HG02571 (cell line): ENCODE data around the gene ASB12.

Experiments used
- ATAC-seq: cut with Tn5 transposase; IDR thresholded peaks from one replicate; pipeline ENCODE4 v1.9.1; 2021; ENCODE audit warnings: mild to moderate bottlenecking, moderate library complexity; ENCODE audit not compliant: unreplicated experiment

Gene ASB12

DNA sequence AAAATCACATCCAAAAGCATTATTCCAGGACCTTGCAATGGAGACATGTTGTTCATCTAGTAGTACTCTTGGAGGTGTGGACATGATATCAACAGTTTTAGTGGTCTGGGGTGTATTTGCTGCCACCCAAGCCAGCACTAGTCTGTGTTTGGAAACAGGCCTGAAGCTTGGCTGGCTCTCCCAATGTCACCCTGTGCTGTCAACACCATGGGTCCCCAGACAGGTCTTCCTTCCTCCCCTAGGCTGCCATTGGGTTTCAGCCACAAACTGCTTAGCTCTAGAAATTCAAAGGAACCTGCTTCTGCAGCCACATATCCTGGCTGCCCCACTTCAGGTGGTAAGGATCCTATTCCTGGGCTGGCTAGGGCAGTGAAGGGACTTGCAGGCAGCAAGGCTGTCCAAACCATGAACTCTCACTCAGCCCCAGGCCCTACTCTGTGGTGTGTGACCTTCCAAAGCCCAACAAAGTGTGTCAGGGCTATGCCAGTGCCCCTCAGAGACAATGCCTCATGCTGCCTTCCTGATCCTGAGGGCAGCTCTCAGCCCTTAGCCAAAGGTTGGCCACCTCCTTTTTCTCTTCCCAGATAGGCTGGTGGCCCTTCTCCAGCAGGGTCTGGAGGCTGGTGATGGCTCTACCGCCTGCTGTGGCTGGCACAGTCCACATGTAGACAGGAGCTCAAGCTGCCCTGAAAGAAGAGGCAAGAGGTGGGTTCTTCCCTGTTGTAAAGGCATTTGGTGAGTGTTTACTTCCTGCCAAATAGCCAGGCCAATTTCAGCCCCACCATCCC is 43.2 kb downstream of the ASB12 start:
- ATAC-seq = no peak

DNA sequence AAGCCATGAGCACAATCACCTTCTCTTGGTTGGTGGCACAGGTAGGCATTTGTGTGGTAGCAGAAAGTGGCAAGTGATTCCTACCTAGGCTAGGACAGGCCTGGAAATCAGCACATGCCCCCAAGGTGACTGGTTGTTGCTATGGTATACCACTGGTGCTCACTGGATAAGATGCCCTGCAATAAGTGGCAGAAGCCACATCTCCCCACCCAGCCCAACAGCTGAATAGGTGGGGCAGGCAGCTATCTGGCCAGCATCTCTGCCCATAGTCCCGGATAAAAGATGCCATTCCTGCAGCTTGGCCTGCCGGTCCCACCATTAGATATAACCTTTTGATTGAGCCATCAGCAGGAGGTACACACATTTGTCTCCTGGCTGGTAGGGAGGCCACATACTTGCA is 46.0 kb downstream of the ASB12 start:
- no peak for ATAC-seq

DNA sequence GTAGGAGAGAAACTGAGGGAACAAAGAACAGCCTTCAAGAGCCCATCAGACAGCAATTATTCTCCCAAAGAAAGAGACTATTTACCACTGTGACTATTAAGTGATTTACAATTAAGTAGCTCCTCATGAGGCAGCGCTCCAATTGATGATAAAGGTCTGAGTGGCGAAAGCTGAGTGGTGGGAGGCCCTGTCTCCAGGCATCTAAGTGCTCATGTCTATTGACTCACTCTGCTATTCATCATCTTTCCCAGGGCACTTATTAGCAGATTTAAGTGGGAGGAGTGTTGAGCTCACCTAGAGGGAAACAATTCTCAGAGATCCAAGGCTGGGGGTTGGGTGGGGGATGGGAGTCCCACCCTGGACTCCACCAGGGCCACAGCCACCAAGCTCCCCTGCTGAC is 48.2 kb downstream of the ASB12 start:
- ATAC-seq = no peak

DNA sequence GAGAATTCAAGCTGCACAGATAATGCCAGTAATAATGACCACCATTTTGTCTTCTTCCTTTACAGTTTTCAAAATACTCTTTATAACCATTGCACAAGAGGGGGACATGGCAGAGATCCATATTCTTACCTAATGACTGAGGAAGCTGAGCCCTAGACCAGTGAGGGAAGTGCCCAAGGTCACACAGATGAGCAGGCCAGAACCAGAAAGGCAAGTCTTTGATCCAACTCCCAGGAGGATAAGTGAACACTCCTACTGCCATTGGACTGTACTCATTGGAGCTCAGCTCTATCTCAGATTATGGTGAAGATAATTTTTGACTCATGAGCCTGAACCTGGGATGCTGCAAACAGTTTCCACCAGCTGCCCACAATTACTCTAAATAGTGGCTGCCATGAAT is 53.5 kb downstream of the ASB12 start:
- ATAC-seq = no peak
